GM12875 (cell line): ENCODE measurements around the gene ESRRA.

Experiments
- H3K4me3 ChIP-seq: one replicate; pipeline ENCODE4 v1.5.1; 2011; ENCODE audit warnings: low read depth, low read length, control low read depth
- TF ChIP-seq, protein P1 (sequence below): IDR thresholded peaks from 2 replicates; pipeline ENCODE4 v1.5.1; 2011; ENCODE audit warnings: low read depth, mild to moderate bottlenecking, control low read depth, inconsistent platforms, low read length, moderate library complexity, borderline replicate concordance; ENCODE audit not compliant: insufficient read depth

The ESRRA gene

DNA sequence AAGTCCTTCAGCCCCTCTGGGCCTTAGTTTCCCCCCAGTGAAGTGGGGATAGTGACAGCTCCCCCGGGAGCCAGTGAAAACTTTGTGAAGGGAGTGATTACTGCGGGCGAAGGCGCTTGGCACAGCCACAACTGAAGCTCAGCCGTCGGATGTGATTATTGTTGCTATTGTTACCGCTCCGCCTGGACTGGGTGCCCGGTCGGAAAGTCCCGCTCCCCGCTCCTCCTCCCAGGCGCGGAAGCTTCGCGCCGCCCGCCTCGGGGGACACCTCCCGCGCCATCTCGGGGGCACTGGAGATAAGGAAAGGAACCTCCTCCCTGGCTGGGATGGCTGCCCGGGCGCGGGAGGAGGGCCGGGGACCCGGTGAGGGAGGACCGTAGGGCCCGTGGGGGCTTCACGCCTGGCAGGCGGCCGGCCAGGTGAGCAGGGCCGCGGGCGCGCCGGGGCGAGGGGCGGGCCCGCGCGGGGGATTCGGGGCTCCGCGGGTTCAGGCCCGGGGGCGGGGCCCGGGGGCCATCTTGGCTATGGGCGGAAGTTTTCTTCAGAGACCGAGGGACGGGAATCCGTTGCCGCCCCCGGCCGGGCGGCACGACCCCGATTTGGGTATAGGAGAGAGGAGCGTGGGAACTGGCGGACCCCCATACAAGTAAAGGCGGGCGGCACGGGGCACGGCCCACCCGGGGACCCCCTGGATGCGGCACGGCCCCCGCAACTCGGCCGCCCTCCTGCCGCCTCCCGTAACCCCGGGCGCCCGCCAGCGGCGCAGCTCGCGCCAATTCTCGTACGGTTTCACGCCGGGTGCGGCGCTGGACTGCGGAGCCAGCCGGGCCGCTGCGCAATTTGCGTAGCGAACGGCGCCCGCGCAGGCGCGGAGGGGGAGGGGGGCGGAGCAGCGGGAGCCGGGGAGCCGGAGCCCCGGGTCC, 20.1 kb upstream of the ESRRA start, which contains the start of gene GPR137:
Gene GPR137, plus strand, starts transcription at position 887 of the 923 bp plus-strand sequence. CDS start 677 bp downstream, outside the sequence.
- TF ChIP-seq, protein P1, sequence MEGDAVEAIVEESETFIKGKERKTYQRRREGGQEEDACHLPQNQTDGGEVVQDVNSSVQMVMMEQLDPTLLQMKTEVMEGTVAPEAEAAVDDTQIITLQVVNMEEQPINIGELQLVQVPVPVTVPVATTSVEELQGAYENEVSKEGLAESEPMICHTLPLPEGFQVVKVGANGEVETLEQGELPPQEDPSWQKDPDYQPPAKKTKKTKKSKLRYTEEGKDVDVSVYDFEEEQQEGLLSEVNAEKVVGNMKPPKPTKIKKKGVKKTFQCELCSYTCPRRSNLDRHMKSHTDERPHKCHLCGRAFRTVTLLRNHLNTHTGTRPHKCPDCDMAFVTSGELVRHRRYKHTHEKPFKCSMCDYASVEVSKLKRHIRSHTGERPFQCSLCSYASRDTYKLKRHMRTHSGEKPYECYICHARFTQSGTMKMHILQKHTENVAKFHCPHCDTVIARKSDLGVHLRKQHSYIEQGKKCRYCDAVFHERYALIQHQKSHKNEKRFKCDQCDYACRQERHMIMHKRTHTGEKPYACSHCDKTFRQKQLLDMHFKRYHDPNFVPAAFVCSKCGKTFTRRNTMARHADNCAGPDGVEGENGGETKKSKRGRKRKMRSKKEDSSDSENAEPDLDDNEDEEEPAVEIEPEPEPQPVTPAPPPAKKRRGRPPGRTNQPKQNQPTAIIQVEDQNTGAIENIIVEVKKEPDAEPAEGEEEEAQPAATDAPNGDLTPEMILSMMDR = no peak
- H3K4me3 ChIP-seq = peak within 1 kb of the TSS; percentile 79

DNA sequence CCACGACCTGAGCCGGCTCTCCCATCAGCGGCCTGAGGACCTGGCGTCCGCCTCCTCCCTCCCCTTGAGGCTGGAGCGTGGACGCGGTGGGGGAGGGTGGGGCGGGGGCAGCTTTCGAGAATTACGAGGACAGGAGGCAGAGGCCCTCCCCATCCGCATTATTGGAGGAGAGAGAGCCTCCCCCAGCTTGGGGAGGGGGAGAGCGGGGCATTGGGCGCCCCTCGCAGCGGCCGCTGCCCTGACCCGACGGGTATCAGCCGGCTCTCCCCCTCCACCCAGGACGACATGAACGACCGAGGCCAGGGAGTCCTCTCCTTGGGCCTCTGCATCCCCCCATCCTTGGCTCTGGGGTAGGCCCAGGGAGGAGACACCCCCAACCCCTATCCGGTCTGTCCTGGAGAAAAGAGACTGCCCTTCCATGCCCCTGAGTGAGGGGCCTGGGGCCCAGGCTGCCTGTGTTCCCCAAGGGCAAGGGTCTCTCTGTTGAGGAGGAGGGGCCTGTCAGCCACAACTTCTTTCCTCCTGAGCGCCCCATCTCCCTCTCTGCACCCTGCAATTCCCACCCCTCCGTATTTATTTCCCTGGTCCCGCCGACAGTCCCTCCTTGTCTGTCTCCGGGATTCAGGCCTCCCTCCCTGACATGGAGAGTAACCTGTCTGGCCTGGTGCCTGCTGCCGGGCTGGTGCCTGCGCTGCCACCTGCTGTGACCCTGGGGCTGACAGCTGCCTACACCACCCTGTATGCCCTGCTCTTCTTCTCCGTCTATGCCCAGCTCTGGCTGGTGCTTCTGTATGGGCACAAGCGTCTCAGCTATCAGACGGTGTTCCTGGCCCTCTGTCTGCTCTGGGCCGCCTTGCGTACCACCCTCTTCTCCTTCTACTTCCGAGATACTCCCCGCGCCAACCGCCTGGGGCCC, 19.2 kb upstream of the ESRRA start:
- H3K4me3 ChIP-seq = peak overlapping the region; percentile 79
- TF ChIP-seq, protein P1 = 0 out of 2 replicates have a peak, but pooled peaks have one; percentile 7

DNA sequence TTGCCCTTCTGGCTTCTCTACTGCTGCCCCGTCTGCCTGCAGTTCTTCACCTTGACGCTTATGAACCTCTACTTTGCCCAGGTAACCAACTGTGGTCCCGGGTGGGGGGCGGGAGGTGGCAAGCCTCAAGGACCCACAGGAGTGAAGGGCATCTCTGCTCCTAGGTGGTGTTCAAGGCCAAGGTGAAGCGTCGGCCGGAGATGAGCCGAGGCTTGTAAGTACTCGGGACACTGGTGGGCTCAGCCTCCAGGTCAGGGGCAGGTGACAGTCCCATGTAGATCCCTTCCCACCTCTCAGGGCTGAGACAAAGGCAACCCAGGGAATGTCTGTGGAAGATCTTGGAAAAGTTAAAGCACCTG, 18.5 kb upstream of the ESRRA start:
- TF ChIP-seq, protein P1 = no peak
- H3K4me3 ChIP-seq = no peak overlapping the region

DNA sequence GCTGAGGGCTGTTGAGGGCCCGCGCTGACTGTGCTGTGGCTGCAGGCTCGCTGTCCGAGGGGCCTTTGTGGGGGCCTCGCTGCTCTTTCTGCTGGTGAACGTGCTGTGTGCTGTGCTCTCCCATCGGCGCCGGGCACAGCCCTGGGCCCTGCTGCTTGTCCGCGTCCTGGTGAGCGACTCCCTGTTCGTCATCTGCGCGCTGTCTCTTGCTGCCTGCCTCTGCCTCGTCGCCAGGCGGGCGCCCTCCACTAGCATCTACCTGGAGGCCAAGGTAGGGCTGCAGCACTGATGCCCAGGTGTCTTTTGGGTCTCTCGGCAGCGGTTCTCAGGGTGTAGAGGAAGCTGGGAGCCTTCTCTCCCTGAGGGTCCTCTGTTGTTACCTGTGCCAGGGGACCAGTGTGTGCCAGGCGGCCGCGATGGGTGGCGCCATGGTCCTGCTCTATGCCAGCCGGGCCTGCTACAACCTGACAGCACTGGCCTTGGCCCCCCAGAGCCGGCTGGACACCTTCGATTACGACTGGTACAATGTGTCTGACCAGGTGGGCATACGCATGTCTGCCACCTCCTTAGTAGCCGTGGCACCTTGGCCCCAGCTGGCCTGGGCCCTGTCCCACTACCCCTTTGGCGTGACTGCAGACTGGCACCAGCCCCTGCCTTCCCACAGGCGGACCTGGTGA, 17.5 kb upstream of the ESRRA start:
- TF ChIP-seq, protein P1 = no peak
- no peak overlapping the region for H3K4me3 ChIP-seq

DNA sequence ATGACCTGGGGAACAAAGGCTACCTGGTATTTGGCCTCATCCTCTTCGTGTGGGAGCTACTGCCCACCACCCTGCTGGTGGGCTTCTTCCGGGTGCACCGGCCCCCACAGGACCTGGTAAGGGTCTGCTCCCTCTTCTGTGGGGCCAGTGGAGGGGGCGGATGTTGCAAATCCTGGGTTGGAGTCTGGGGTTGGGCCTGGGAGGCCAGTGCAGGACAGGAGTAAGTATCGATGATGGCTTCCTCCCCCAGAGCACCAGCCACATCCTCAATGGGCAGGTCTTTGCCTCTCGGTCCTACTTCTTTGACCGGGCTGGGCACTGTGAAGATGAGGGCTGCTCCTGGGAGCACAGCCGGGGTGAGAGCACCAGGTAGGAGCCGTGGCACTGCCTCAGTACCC, 17.0 kb upstream of the ESRRA start:
- no peak overlapping the region for H3K4me3 ChIP-seq
- TF ChIP-seq, protein P1 = no peak

DNA sequence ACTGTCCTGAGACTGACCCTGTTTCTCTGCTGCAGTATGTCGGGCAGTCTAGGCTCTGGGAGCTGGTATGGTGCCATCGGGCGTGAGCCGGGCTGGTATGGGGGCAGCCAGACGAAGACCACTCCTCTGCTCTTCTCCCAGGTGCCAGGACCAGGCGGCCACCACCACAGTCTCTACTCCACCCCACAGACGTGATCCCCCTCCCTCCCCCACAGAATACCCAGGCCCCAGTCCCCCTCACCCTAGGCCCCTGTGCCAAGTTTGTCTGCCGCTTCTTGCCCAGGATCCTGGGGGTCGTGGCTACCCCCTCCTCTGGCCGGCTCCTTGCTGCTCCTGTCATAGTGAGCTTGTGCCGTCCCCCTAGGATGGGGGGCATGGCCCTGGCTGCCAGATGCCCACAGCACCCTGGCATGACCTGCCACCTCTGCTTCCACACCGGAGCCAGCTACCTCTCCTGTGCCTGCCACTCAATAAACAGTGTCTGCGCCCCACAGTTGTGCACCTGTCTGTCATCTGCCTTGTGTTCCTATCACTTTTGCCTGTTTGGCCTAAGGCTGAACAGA, 16.2 kb upstream of the ESRRA start:
- no peak overlapping the region for H3K4me3 ChIP-seq
- TF ChIP-seq, protein P1 = no peak
